B cell (primary cell): ENCODE measurements around the gene C1orf105. TPM values are rescaled to one million over a fixed set of nuclear protein-coding genes. Genes with fewer than 3 reads are reported as not detected.

Experiments
- ATAC-seq: fragments of 200-7000 bp; cut with Tn5 transposase; one replicate; pipeline ENCODE4 v1.10.0; 2021; ENCODE audit warnings: low read depth, mild to moderate bottlenecking, moderate number of reproducible peaks, moderate library complexity
- CTCF ChIA-PET: fragments of 350-600 bp; sonication (Branson Sonifier 250); formaldehyde crosslinking; loops from one replicate; lab custom pipeline; 2021; ENCODE audit warnings: antibody characterized with exemption, inconsistent platforms; lab: Charles Lee
- POLR2A ChIA-PET: fragments of 350-600 bp; sonication (Branson Sonifier 250); formaldehyde crosslinking; loops from one replicate; lab custom pipeline; 2021; ENCODE audit warnings: antibody characterized with exemption; lab: Charles Lee
- DNase-seq: peaks from one replicate; pipeline ENCODE4 v3.0.0; 2013
- H2AFZ ChIP-seq: 2 replicates; pipeline ENCODE4 v1.6.1; 2012; ENCODE audit warnings: mild to moderate bottlenecking, low read depth, low read length; ENCODE audit not compliant: insufficient read depth, poor library complexity, severe bottlenecking
- H3K27ac ChIP-seq, 2 donors: 1 replicate in 1 of 2; 2 replicates in 1 of 2; pipeline ENCODE4 v1.5.1; 2012 to 2013; ENCODE audit warnings: low read length in 2 of 2, mild to moderate bottlenecking in 2 of 2, moderate library complexity in 1 of 2
- H3K27me3 ChIP-seq, 4 experiments: fragments of 200-600 bp in 1 of 4; sonication (generic) in 1 of 4; replicated peaks in 1 of 4; 1 replicate in 2 of 4; 2 replicates in 2 of 4; pipeline versions ENCODE4 v1.6.1 to v1.7.0; 2013 to 2016; ENCODE audit warnings: low read length in 3 of 4, mild to moderate bottlenecking in 2 of 4, mixed read lengths in 1 of 4, moderate library complexity in 1 of 4; ENCODE audit not compliant: insufficient read depth in 4 of 4, control insufficient read depth in 3 of 4; ENCODE audit errors: control extremely low read depth in 1 of 4
- H3K36me3 ChIP-seq, 2 experiments: replicated peaks in 1 of 2; 1 replicate in 1 of 2; 2 replicates in 1 of 2; pipeline versions ENCODE4 v1.6.1 to v1.7.1; 2013; ENCODE audit warnings: low read length in 1 of 2; ENCODE audit not compliant: insufficient read depth in 2 of 2, control insufficient read depth in 1 of 2; ENCODE audit errors: control extremely low read depth in 1 of 2, extremely low read depth in 1 of 2
- H3K4me1 ChIP-seq, 2 donors: fragments of 200-600 bp in 1 of 2; sonication (generic) in 1 of 2; 1 replicate in 1 of 2; 2 replicates in 1 of 2; pipeline versions ENCODE4 v1.5.1 to v1.6.1; 2013 to 2017; ENCODE audit warnings: low read length in 2 of 2; ENCODE audit not compliant: control insufficient read depth in 2 of 2, insufficient read depth in 2 of 2
- H3K4me2 ChIP-seq: replicated peaks from 2 replicates; pipeline ENCODE3; 2012; ENCODE audit warnings: mild to moderate bottlenecking, low read depth, low read length; ENCODE audit not compliant: poor library complexity, severe bottlenecking
- H3K4me3 ChIP-seq, 5 experiments: fragments of 200-600 bp in 1 of 5; sonication (generic) in 1 of 5; 1 replicate in 3 of 5; 2 replicates in 2 of 5; pipeline versions ENCODE4 v1.5.1 to v1.7.0; 2011 to 2016; ENCODE audit warnings: low read length in 4 of 5, mild to moderate bottlenecking in 4 of 5, low read depth in 2 of 5, control low read depth in 1 of 5, moderate library complexity in 1 of 5; ENCODE audit not compliant: insufficient read depth in 1 of 5; ENCODE audit errors: control extremely low read depth in 1 of 5, extremely low read depth in 1 of 5
- H3K79me2 ChIP-seq: fragments of 200-600 bp; sonication (generic); one replicate; pipeline ENCODE4 v1.6.0; 2016; ENCODE audit warnings: low read length; ENCODE audit not compliant: control insufficient read depth, insufficient read depth
- H3K9ac ChIP-seq: fragments of 200-600 bp; sonication (generic); 2 replicates; pipeline ENCODE4 v1.6.1; 2017; ENCODE audit warnings: mild to moderate bottlenecking, low read length, moderate library complexity
- H3K9me3 ChIP-seq, 3 donors: one replicate each; pipeline versions ENCODE4 v1.6.1 to v1.7.1; 2013; ENCODE audit warnings: low read length in 2 of 3; ENCODE audit not compliant: control insufficient read depth in 2 of 3, insufficient read depth in 1 of 3; ENCODE audit errors: control extremely low read depth in 1 of 3
- H4K20me1 ChIP-seq: 2 replicates; pipeline ENCODE4 v1.6.0; 2012; ENCODE audit warnings: mild to moderate bottlenecking, low read length; ENCODE audit not compliant: insufficient read depth, control insufficient read depth, poor library complexity, severe bottlenecking
- H3K27ac Mint-ChIP-seq: one replicate; pipeline ENCODE4 v1.8.0; 2021; ENCODE audit warnings: mixed read lengths
- H3K27me3 Mint-ChIP-seq: one replicate; pipeline ENCODE4 v1.8.0; 2021; ENCODE audit warnings: mixed read lengths
- H3K4me1 Mint-ChIP-seq: one replicate; pipeline ENCODE4 v1.8.0; 2021; ENCODE audit warnings: mixed read lengths
- H3K4me3 Mint-ChIP-seq: one replicate; pipeline ENCODE4 v1.8.0; 2021; ENCODE audit warnings: mixed read lengths
- H3K9me3 Mint-ChIP-seq: one replicate; pipeline ENCODE4 v1.8.0; 2022; ENCODE audit warnings: mixed read lengths; ENCODE audit not compliant: insufficient read depth
- CTCF ChIP-seq: fragments of 200-600 bp; IDR thresholded peaks from one replicate; pipeline ENCODE4 v1.8.0; 2022; ENCODE audit warnings: antibody characterized with exemption, mild to moderate bottlenecking
- EZH2 ChIP-seq: IDR thresholded peaks from 2 replicates; pipeline ENCODE4 v1.6.1; 2012; ENCODE audit warnings: borderline replicate concordance, low read depth, mild to moderate bottlenecking, moderate library complexity, low read length; ENCODE audit not compliant: insufficient read depth, poor library complexity, severe bottlenecking
- WGBS: methylation state at CpG from one replicate; pipeline ENCODE4 v1.1.5; 2013; ENCODE audit warnings: missing lambda C conversion rate; ENCODE audit not compliant: insufficient coverage; 5-methylcytosine and 5-hydroxymethylcytosine counted together
- intact Hi-C: fragments of 100-400 bp; cut with micrococcal nuclease; formaldehyde crosslinking; loops from one replicate; pipeline ENCODE4 v1.10.0; 2022
- polyA plus RNA-seq: library from polyadenylated mRNA; depleted of rRNA; stranded (reverse); fragments of >200 nt; gene quantifications from 2 replicates; pipeline ENCODE4 v1.2.3, GENCODE V29; 2012
- total RNA-seq, 2 donors: library from RNA; stranded (reverse); fragments of 120-200 nt in 1 of 2; gene quantifications; 1 replicate in 1 of 2; 2 replicates in 1 of 2; pipeline versions ENCODE4 v1.2.3 to v1.2.4, GENCODE V29; 2013 to 2022

Gene C1orf105
- total and polyA plus RNA-seq, 2 donors (not counting 1 experiment from before 2014, with no cell fraction given), result not detected

- no peak overlapping the region for H3K27ac Mint-ChIP-seq
- Histone ChIP-seq H3K4me3 (no peak overlapping the region), H3K79me2 (peaks cover 3% of the 10 kb centered on the region), H4K20me1 (no peaks in the 10 kb centered on the region), H2AFZ (peak overlapping the region; percentile 69), H3K9ac (no peak overlapping the region), H3K4me1 (peaks cover 0 to 6% of the 10 kb centered on the region in 2 donors), H3K27ac (no peak overlapping the region), H3K27me3 (no peaks in the 10 kb centered on the region), H3K4me2 (peak overlapping the region; percentile 53), H3K9me3 (no peaks in the 10 kb centered on the region), H3K36me3 (no peaks in the 10 kb centered on the region)
- H3K27me3 Mint-ChIP-seq, result no peaks in the 10 kb centered on the region
- intact Hi-C loops, result no loop called here
- ChIA-PET CTCF (interaction anchor here (1.0 to 4.0 kb wide), 9 partner anchors 9 to 649 kb away, joined by 3 to 32 read pairs (median 4); no protein-coding TSS in a partner anchor), POLR2A (no interaction called here)
- TF ChIP-seq CTCF (peak; percentile 81), EZH2 (no peak)
- ATAC-seq (peak; percentile 93), DNase-seq (peak; percentile 61)
- peaks cover 6% of the 10 kb centered on the region for H3K4me1 Mint-ChIP-seq
- H3K4me3 Mint-ChIP-seq, result no peak overlapping the region
- H3K9me3 Mint-ChIP-seq, result no peaks in the 10 kb centered on the region
- WGBS, result 55% methylated on average over 14 of the region's 18 CpGs
Measured at GRCh38 chr1:172449585-172450523, 29.4 kb downstream of the C1orf105 start.

DNA sequence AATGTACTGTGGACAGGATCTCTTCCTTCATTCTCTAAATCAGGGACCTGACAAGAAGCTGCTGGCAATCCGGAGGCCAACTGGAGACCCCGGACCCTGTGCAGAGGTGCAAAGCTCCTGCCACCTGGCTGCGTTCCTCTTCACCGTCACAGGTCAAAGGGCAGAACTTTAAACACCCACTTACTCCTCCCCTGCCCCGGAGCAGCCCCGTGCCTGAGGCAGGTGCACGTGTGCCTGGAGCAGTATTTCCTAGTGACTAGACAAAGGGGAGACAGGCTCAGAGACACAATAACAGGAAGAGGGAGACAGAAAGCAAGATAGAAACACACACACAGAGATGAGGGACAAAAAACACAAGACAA lies 30.0 kb downstream of the C1orf105 start:
- Histone ChIP-seq H3K4me1 (peaks cover 0 to 6% of the 10 kb centered on the region in 2 donors), H3K36me3 (no peaks in the 10 kb centered on the region), H3K4me3 (no peak overlapping the region), H2AFZ (peak overlapping the region; percentile 24), H3K4me2 (no peak overlapping the region), H3K79me2 (no peaks in the 10 kb centered on the region), H3K27ac (no peak overlapping the region), H3K27me3 (no peaks in the 10 kb centered on the region), H3K9me3 (no peaks in the 10 kb centered on the region), H4K20me1 (no peaks in the 10 kb centered on the region), H3K9ac (no peak overlapping the region)
- Mint-ChIP-seq H3K27me3 (no peaks in the 10 kb centered on the region), H3K4me1 (peaks cover 6% of the 10 kb centered on the region), H3K4me3 (no peak overlapping the region), H3K9me3 (no peaks in the 10 kb centered on the region), H3K27ac (no peak overlapping the region)
- WGBS, result 92% methylated on average over 3 of the region's 7 CpGs
- ChIA-PET POLR2A (no interaction called here), CTCF (interaction anchor here (1.0 to 4.0 kb wide), 11 partner anchors 10 to 649 kb away, joined by 3 to 32 read pairs (median 4); no protein-coding TSS in a partner anchor)
- TF ChIP-seq CTCF (no peak), EZH2 (no peak)
- ATAC-seq (no peak), DNase-seq (no peak)
- intact Hi-C loops, result no loop called here
